A549 (cell line): ENCODE measurements around the gene GSE1. TPM values are rescaled to one million over a fixed set of nuclear protein-coding genes. Genes with fewer than 3 reads are reported as not detected.

Experiments used
- ATAC-seq, 2 experiments: fragments of 200-7000 bp in 1 of 2; fragments of >200 bp in 1 of 2; cut with Nextera tagmentation in 1 of 2; cut with Tn5 transposase in 1 of 2; 3 replicates each; pipeline versions ENCODE4 v1.8.0 to v1.9.1; 2018 to 2020; ENCODE audit warnings: mild to moderate bottlenecking in 1 of 2, moderate library complexity in 1 of 2
- CTCF ChIA-PET: fragments of 300-600 bp; sonication (Branson Sonifier 250); formaldehyde crosslinking; extraction: SDS; loops from one replicate; lab custom pipeline; 2021; ENCODE audit warnings: antibody characterized with exemption, inconsistent platforms; lab: Yijun Ruan, JAX
- POLR2A ChIA-PET: fragments of 350-600 bp; formaldehyde crosslinking; extraction: SDS; loops from one replicate; lab custom pipeline; 2021; ENCODE audit warnings: antibody characterized with exemption, inconsistent platforms; lab: Yijun Ruan, JAX
- DNase-seq, 2 experiments: peaks; one replicate each; pipeline versions ENCODE4 v3.0.0 to v3.0.0-alpha.2; 2011 to 2016; ENCODE audit warnings: low read depth in 1 of 2, low spot score in 1 of 2
- FAIRE-seq: peaks from 2 replicates; lab custom pipeline; 2011; peaks lifted over from hg19 to GRCh38; lab: Jason Lieb, UNC
- H3K27ac ChIP-seq, 2 experiments: fragments of >200 bp; sonication (Bioruptor Twin); formaldehyde crosslinking; 3 replicates each; pipeline ENCODE4 v1.5.1; 2016 to 2017
- H3K4me1 ChIP-seq: fragments of >200 bp; sonication (Bioruptor Twin); formaldehyde crosslinking; 3 replicates; pipeline ENCODE4 v1.6.1; 2016
- H3K4me2 ChIP-seq: fragments of >200 bp; sonication (Bioruptor Twin); formaldehyde crosslinking; 3 replicates; pipeline ENCODE4 v1.6.1; 2016
- H3K4me3 ChIP-seq: fragments of >200 bp; sonication (Bioruptor Twin); formaldehyde crosslinking; 3 replicates; pipeline ENCODE4 v1.5.1; 2016
- H3K9me3 ChIP-seq: fragments of >200 bp; sonication (Bioruptor Twin); formaldehyde crosslinking; 3 replicates; pipeline ENCODE4 v1.6.1; 2016
- ATOH8 ChIP-seq: fragments of 250-450 bp; sonication (Bioruptor Pico); IDR thresholded peaks from 2 replicates; pipeline ENCODE4 v1.5.0; 2020; ENCODE audit warnings: low read depth, mild to moderate bottlenecking, moderate library complexity
- CBX2 ChIP-seq: fragments of 200-600 bp; sonication (generic); IDR thresholded peaks from 2 replicates; pipeline ENCODE4 v1.6.1; 2016; ENCODE audit warnings: low read depth, mild to moderate bottlenecking, borderline replicate concordance
- CHD4 ChIP-seq: fragments of 200-600 bp; sonication (generic); IDR thresholded peaks from 2 replicates; pipeline ENCODE4 v1.6.1; 2016; ENCODE audit warnings: antibody characterized with exemption, mild to moderate bottlenecking, borderline replicate concordance
- CTCF ChIP-seq: fragments of >200 bp; sonication (Bioruptor Twin); formaldehyde crosslinking; IDR thresholded peaks from 3 replicates; pipeline ENCODE4 v1.5.1; 2016
- EP300 ChIP-seq, 2 experiments: fragments of >200 bp; sonication (Bioruptor Twin); formaldehyde crosslinking; IDR thresholded peaks; 2 replicates in 1 of 2; 3 replicates in 1 of 2; pipeline ENCODE4 v1.6.1; 2016 to 2017
- ESRRA ChIP-seq: fragments of 150-350 bp; IDR thresholded peaks from 2 replicates; pipeline ENCODE4 v1.6.1; 2014; ENCODE audit warnings: mild to moderate bottlenecking, low read length, borderline replicate concordance
- FOXS1 ChIP-seq: fragments of 250-450 bp; sonication (Bioruptor Pico); IDR thresholded peaks from 2 replicates; pipeline ENCODE4 v1.5.0; 2020; ENCODE audit warnings: mild to moderate bottlenecking, moderate library complexity
- GATA3 ChIP-seq: IDR thresholded peaks from 2 replicates; pipeline ENCODE4 v1.6.1; 2012; ENCODE audit warnings: borderline replicate concordance
- HOXB5 ChIP-seq: fragments of 250-450 bp; sonication (Bioruptor Pico); IDR thresholded peaks from 2 replicates; pipeline ENCODE4 v1.5.0; 2020; ENCODE audit warnings: mild to moderate bottlenecking, moderate library complexity
- JUN ChIP-seq, 2 experiments: fragments of >200 bp; sonication (Bioruptor Twin); formaldehyde crosslinking; IDR thresholded peaks; 2 replicates in 1 of 2; 3 replicates in 1 of 2; pipeline ENCODE4 v1.6.1; 2016 to 2017
- JUNB ChIP-seq: fragments of >200 bp; sonication (Bioruptor Twin); formaldehyde crosslinking; IDR thresholded peaks from 2 replicates; pipeline ENCODE4 v1.6.1; 2016
- KDM1A ChIP-seq: fragments of 200-600 bp; sonication (generic); IDR thresholded peaks from 2 replicates; pipeline ENCODE4 v1.6.1; 2016; ENCODE audit warnings: low read depth, mild to moderate bottlenecking
- MAFK ChIP-seq: fragments of 450-650 bp; IDR thresholded peaks from 2 replicates; pipeline ENCODE4 v1.6.1; 2014; ENCODE audit not compliant: partially characterized antibody
- MAX ChIP-seq: IDR thresholded peaks from 2 replicates; pipeline ENCODE4 v1.6.1; 2012
- NFE2L2 ChIP-seq: fragments of 150-350 bp; conservative IDR thresholded peaks from 2 replicates; pipeline ENCODE4 v1.6.1; 2014; ENCODE audit warnings: low read length
- NPAS2 ChIP-seq: fragments of 250-450 bp; sonication (Bioruptor Pico); IDR thresholded peaks from 2 replicates; pipeline ENCODE4 v1.8.0; 2022; ENCODE audit warnings: mild to moderate bottlenecking, moderate library complexity, borderline replicate concordance
- NR3C1 ChIP-seq: fragments of >200 bp; sonication (Bioruptor Twin); formaldehyde crosslinking; IDR thresholded peaks from 3 replicates; pipeline ENCODE4 v1.6.1; 2017
- POLR2A ChIP-seq: IDR thresholded peaks from 2 replicates; pipeline ENCODE4 v1.6.1; 2012; ENCODE audit warnings: mild to moderate bottlenecking, low read length
- RAD21 ChIP-seq, 2 experiments: fragments of >200 bp in 1 of 2; sonication (Bioruptor Twin) in 1 of 2; formaldehyde crosslinking in 1 of 2; IDR thresholded peaks in 1 of 2; conservative IDR thresholded peaks in 1 of 2; 2 replicates in 1 of 2; 3 replicates in 1 of 2; pipeline ENCODE4 v1.6.1; 2012 to 2018; ENCODE audit warnings: inconsistent platforms in 1 of 2
- RCOR1 ChIP-seq: fragments of 150-350 bp; IDR thresholded peaks from 2 replicates; pipeline ENCODE4 v1.6.1; 2014; ENCODE audit warnings: antibody characterized with exemption, low read length, low read depth
- RFX5 ChIP-seq: fragments of 450-650 bp; IDR thresholded peaks from 2 replicates; pipeline ENCODE4 v1.7.1; 2014; ENCODE audit warnings: antibody characterized with exemption, mild to moderate bottlenecking, moderate library complexity
- SMC3 ChIP-seq: fragments of >200 bp; sonication (Bioruptor Twin); formaldehyde crosslinking; IDR thresholded peaks from 3 replicates; pipeline ENCODE4 v1.6.1; 2018; ENCODE audit warnings: inconsistent platforms
- SREBF2 ChIP-seq: fragments of 450-650 bp; IDR thresholded peaks from 2 replicates; pipeline ENCODE4 v1.6.1; 2014; ENCODE audit warnings: mild to moderate bottlenecking, moderate library complexity
- TP53 ChIP-seq: fragments of 250-450 bp; sonication (Bioruptor Pico); IDR thresholded peaks from 2 replicates; pipeline ENCODE4 v1.5.0; 2021; ENCODE audit warnings: mild to moderate bottlenecking, moderate library complexity
- ZC3H11A ChIP-seq: fragments of 450-650 bp; IDR thresholded peaks from 2 replicates; pipeline ENCODE4 v1.6.1; 2014; ENCODE audit warnings: antibody characterized with exemption, mild to moderate bottlenecking
- WGBS: methylation state at CpG from one replicate; pipeline ENCODE4 v1.1.6; 2017; ENCODE audit errors: missing lambda C conversion rate; 5-methylcytosine and 5-hydroxymethylcytosine counted together
- polyA plus RNA-seq, 4 experiments: library from polyadenylated mRNA; depleted of rRNA in 3 of 4; stranded (reverse); fragments of >200 nt; fragmentation: RNase III in 1 of 4; extraction: RNeasy Plus Mini Kit Qiagen cat#74134 plus additional on column Dnase treatment in 1 of 4; gene quantifications; 2 replicates in 3 of 4; 3 replicates in 1 of 4; pipeline ENCODE4 v1.2.3, GENCODE V29; 2011 to 2017
- TF ChIP-seq, protein P1 (sequence below): IDR thresholded peaks from 2 replicates; pipeline ENCODE4 v1.6.1; 2012
- TF ChIP-seq, protein P2 (sequence below): fragments of 450-650 bp; IDR thresholded peaks from 2 replicates; pipeline ENCODE4 v1.6.1; 2014; ENCODE audit warnings: antibody characterized with exemption
- TF ChIP-seq, protein P3 (sequence below): fragments of >200 bp; sonication (Bioruptor Twin); formaldehyde crosslinking; IDR thresholded peaks from 2 replicates; pipeline ENCODE4 v1.6.1; 2016

Gene GSE1
- polyA plus RNA-seq, 2 of the 4 experiments (the other 2 are of a cell fraction), result 20.7 to 24.3 TPM

GRCh38 chr16:85641776-85642176, 28.7 kb downstream of the GSE1 start (continued):
- no peak for TF ChIP-seq ZC3H11A
- TF ChIP-seq SREBF2, result no peak
- no peak for TF ChIP-seq CTCF
- TF ChIP-seq RFX5, result no peak

GRCh38 chr16:85642762-85643358, 29.7 kb downstream of the GSE1 start:
- DNase-seq (no peak), ATAC-seq (no peak), FAIRE-seq (no peak)
- Histone ChIP-seq H3K4me1 (peaks cover 15% of the 10 kb centered on the region; the same call in 2 of the 3 replicates), H3K4me2 (no peak overlapping the region), H3K4me3 (no peak overlapping the region), H3K27ac (no peak overlapping the region), H3K9me3 (no peaks in the 10 kb centered on the region)
- ChIA-PET POLR2A (no interaction called here), CTCF (interaction anchor here (1.5 to 4.5 kb wide), 4 partner anchors 17 to 223 kb away, joined by 4 to 19 read pairs (median 6); no protein-coding TSS in a partner anchor)
- 92% methylated on average over 31 of the region's 32 CpGs for WGBS
- no peak for TF ChIP-seq CHD4
- no peak for TF ChIP-seq HOXB5 (CRISPR knock-in tag)
- TF ChIP-seq EP300 (IDR thresholded peaks at IDR 0.05), result no peak
- TF ChIP-seq TP53, result no peak
- TF ChIP-seq JUN (IDR thresholded peaks at IDR 0.05), result no peak
- no peak for TF ChIP-seq SMC3
- no peak for TF ChIP-seq FOXS1 (CRISPR knock-in tag)
- TF ChIP-seq, protein P1, sequence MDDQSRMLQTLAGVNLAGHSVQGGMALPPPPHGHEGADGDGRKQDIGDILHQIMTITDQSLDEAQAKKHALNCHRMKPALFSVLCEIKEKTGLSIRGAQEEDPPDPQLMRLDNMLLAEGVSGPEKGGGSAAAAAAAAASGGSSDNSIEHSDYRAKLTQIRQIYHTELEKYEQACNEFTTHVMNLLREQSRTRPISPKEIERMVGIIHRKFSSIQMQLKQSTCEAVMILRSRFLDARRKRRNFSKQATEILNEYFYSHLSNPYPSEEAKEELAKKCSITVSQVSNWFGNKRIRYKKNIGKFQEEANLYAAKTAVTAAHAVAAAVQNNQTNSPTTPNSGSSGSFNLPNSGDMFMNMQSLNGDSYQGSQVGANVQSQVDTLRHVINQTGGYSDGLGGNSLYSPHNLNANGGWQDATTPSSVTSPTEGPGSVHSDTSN, result no peak
- no peak for TF ChIP-seq RAD21 (conservative IDR thresholded peaks at IDR 0.05 in 1 of 2, IDR thresholded peaks at IDR 0.05 in 1 of 2)
- no peak for TF ChIP-seq NR3C1
- TF ChIP-seq NFE2L2, result no peak
- TF ChIP-seq, protein P2, sequence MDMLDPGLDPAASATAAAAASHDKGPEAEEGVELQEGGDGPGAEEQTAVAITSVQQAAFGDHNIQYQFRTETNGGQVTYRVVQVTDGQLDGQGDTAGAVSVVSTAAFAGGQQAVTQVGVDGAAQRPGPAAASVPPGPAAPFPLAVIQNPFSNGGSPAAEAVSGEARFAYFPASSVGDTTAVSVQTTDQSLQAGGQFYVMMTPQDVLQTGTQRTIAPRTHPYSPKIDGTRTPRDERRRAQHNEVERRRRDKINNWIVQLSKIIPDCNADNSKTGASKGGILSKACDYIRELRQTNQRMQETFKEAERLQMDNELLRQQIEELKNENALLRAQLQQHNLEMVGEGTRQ, result no peak
- no peak for TF ChIP-seq CBX2
- TF ChIP-seq, protein P3, sequence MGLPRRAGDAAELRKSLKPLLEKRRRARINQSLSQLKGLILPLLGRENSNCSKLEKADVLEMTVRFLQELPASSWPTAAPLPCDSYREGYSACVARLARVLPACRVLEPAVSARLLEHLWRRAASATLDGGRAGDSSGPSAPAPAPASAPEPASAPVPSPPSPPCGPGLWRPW, result no peak
- TF ChIP-seq GATA3, result no peak
- TF ChIP-seq KDM1A, result no peak
- TF ChIP-seq RCOR1, result no peak
- no peak for TF ChIP-seq POLR2A
- no peak for TF ChIP-seq NPAS2
- no peak for TF ChIP-seq JUNB

DNA sequence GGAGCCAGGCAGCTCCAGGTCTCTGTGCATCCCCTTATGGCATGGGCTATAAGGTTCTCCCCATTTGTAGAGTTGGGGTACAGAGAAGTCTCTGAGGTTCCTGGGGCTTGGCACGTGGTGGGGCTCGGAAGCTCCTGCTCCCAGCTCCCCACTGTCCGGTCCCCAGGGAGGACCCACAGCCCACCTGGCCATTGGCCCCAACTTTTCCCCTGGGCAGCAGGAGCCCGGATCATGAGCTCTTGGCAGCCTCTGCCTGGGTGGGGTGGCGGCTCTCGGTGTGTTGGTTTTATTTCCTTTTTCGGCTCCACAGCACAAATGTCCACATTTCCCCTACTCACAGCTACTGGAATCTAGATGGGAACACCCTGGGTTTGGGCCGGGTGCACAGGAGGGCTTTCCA, 30.5 kb downstream of the GSE1 start:
- peaks cover 15% of the 10 kb centered on the region; the same call in 2 of the 3 replicates for H3K4me1 ChIP-seq
- DNase-seq (no peak), ATAC-seq (no peak), FAIRE-seq (no peak)
- H3K4me2 ChIP-seq, result no peak overlapping the region
- CTCF ChIA-PET, result interaction anchor here (0.6 to 4.5 kb wide), 4 partner anchors 16 to 49 kb away, joined by 3 to 19 read pairs (median 6); no protein-coding TSS in a partner anchor
- no peaks in the 10 kb centered on the region for H3K9me3 ChIP-seq
- no peak for TF ChIP-seq MAX
- TF ChIP-seq ATOH8, result no peak
- no peak for TF ChIP-seq MAFK
- no peak for TF ChIP-seq ESRRA
- no peak for TF ChIP-seq NPAS2
- no peak for TF ChIP-seq EP300 (IDR thresholded peaks at IDR 0.05)
- TF ChIP-seq TP53, result no peak
- no peak for TF ChIP-seq SREBF2
- no peak overlapping the region for H3K27ac ChIP-seq
- POLR2A ChIA-PET, result no interaction called here
- no peak overlapping the region for H3K4me3 ChIP-seq
- WGBS, result 90% methylated on average over 8 of the region's 8 CpGs
